GDM1 (cell line): Measurements from ENCODE around the gene FAU.

Experiments
- DNase-seq: peaks from one replicate; lab custom pipeline; 2025; lab: John Stamatoyannopoulos, UW

FAU gene

GRCh38 chr11:65135633-65136145 is 13.8 kb upstream of the FAU start:
- DNase-seq, result no peak

- DNase-seq, result peak; percentile 82
These were observed 13.2 kb upstream of the FAU start for GRCh38 chr11:65134952-65135632.

- peak; percentile 82 for DNase-seq
These were observed 12.5 kb upstream of the FAU start, which contains the start of gene SYVN1 for GRCh38 chr11:65134240-65134951. Gene SYVN1 (minus strand): TSS chr11:65134519. CDS start chr11:65133601, 918 bp downstream.

- DNase-seq, result no peak
These were observed 11.8 kb upstream of the FAU start for GRCh38 chr11:65133724-65134123.

GRCh38 chr11:65132988-65133700 is 11.2 kb upstream of the FAU start:
- no peak for DNase-seq

- no peak for DNase-seq
These were observed 10.5 kb upstream of the FAU start for GRCh38 chr11:65132238-65132987.

- no peak for DNase-seq
These were observed 9.9 kb upstream of the FAU start for GRCh38 chr11:65131895-65132237.

- no peak for DNase-seq
These were observed 9.5 kb upstream of the FAU start for GRCh38 chr11:65131417-65131776.

- no peak for DNase-seq
These were observed 8.9 kb upstream of the FAU start for GRCh38 chr11:65130631-65131416.

- DNase-seq, result no peak
These were observed 7.9 kb upstream of the FAU start for GRCh38 chr11:65129649-65130441.

GRCh38 chr11:65128182-65129145 is 6.5 kb upstream of the FAU start:
- DNase-seq, result no peak

- no peak for DNase-seq
These were observed 5.7 kb upstream of the FAU start for GRCh38 chr11:65127473-65128181.

GRCh38 chr11:65126624-65127274 is 4.8 kb upstream of the FAU start:
- no peak for DNase-seq

GRCh38 chr11:65125197-65126056 is 3.5 kb upstream of the FAU start:
- DNase-seq, result no peak

- DNase-seq, result no peak
These were observed 2.7 kb upstream of the FAU start for GRCh38 chr11:65124480-65125196.

- no peak for DNase-seq
These were observed 478 bp downstream of the FAU start for GRCh38 chr11:65121447-65121864.

- no peak for DNase-seq
These were observed 1.1 kb downstream of the FAU start for GRCh38 chr11:65120831-65121230.
